HG02571 (cell line): Measurements from ENCODE around the gene CHRM3.

ENCODE experiments used
- ATAC-seq: cut with Tn5 transposase; IDR thresholded peaks from one replicate; pipeline ENCODE4 v1.9.1; 2021; ENCODE audit warnings: mild to moderate bottlenecking, moderate library complexity; ENCODE audit not compliant: unreplicated experiment

The CHRM3 gene

GRCh38 chr1:239394107-239394506, 7.7 kb downstream of the CHRM3 start:
- ATAC-seq = no peak

GRCh38 chr1:239413916-239414315, 27.5 kb downstream of the CHRM3 start:
- no peak for ATAC-seq

GRCh38 chr1:239417221-239417620, 30.9 kb downstream of the CHRM3 start:
- no peak for ATAC-seq

DNA sequence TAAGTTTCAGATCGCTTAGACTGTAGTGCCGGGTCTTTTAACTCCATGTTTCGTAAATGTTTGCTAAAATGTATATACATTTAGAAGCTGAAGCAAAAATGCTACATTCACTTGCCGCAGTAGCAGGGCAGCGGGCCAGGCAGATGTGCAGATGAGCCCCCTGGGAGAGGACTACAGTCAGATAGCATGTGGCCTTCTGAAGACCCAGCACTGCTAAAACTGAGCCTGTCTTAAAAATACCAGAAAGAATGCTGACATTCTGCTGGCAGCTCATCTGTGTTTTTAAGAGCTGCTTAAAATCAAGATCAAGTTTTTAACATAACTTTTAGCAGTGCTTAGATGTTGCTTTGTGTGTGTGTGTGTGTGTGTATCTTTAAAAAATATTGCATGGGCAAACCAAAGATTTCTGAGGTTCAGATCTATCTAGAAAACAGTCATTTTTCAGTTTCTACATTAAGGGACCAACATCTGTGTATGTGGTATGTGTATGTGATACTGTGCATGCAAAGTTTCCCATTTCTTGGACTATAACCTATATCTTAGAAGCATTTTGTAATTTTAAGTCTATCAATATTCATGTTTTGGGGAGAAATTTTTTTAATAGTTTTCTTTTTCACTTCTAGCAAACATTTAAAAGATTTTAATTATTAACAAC, 31.7 kb downstream of the CHRM3 start:
- ATAC-seq = no peak

DNA sequence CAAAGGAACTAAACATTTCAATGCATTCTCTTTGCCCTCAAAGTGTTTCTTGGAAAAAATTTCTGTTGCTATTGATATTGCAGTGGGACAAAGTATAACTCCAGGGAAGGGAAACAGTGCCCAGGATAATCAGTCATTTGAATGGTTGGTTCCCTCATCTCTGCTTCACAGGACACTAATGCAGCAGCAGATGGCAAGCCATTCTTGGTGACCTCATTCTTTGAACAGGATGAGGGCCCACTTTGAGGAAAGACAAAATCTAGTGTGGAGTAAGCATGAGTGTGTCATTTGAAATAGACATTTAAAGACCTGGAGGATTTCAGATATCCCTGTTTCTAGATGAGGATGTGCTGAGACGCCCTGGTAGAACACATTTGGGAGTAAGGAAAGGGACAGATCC, 32.3 kb downstream of the CHRM3 start:
- no peak for ATAC-seq

DNA sequence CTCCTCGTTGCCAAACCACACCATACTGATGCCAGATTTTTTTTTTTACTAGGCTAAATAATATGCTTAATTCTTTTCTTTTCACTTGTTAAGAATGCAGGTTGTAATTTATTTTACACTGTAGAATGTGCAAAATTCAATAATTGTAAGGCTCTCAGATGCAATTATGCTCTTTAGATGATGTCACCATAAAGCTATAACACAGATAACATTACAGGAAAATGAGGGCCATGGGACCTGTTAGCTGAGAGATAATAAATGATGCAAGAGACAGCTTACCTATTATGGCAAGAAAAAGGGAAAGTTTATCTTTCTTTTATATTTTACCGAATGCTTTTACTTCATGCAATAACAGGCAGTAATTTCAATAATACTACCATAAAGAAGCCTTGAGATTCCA, 35.4 kb downstream of the CHRM3 start:
- no peak for ATAC-seq

GRCh38 chr1:239422818-239423217, 36.5 kb downstream of the CHRM3 start:
- no peak for ATAC-seq

GRCh38 chr1:239426821-239427475, 40.6 kb downstream of the CHRM3 start:
- no peak for ATAC-seq

DNA sequence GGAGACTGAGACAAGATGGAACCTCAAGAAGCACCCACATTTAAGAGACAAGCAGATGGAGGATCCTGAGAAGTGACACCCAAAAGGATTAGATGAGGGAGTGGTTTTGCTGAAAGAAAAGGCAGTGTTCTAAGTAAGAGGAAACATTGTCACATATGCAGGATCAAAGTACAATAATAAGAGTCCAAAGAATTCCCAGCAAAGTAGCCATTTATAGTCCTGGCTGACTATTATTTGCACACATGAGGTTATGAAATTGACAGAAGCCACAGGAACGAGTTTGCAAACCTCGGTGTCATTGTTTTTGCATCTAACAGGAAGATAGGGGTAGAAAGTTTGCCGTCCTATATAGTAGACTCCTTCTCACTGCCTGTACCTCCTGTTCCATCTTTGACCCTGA, 41.3 kb downstream of the CHRM3 start:
- ATAC-seq = no peak

GRCh38 chr1:239428120-239428710, 41.8 kb downstream of the CHRM3 start:
- no peak for ATAC-seq

DNA sequence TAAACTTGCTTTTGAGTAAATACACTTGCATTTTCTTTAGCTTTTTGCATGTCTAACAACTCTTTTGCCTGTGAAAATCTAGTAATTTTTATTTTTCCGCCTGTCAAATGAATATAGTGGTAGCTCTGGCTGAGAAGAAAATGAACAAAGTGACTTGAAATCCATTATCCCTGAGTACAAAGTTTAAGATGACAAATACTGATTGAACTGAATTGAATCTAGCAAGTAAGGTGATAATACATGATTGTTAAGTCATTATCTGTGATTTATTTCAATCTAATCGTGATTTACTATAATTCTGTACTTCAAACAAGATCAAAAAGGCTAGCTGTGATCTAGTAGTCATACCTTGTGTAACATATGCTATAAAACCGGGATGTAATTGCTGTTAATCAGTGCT, 42.8 kb downstream of the CHRM3 start:
- no peak for ATAC-seq

GRCh38 chr1:239432255-239432654, 45.9 kb downstream of the CHRM3 start:
- no peak for ATAC-seq

DNA sequence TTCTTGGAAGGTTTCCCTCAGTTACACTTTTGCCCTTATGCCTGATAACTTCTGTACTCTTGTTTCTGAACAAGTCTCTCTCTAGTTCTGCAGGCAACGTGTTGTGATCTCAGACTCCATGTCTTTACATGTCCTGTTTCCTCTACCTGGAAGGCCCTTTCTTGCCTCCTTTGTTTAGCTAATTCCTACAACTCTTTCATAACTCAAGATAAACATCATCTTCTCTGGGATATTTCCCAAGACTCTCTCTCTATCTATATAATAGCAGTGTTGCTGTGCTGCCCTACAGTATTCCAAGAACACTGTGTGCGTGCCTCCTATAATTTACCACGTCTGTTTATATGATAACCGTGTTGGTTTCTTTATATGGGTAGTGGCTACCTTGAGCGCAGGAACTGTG, 47.8 kb downstream of the CHRM3 start:
- no peak for ATAC-seq
